Purkinje cell (primary cell): Measurements from ENCODE around the gene ATAD3A. TPM values are rescaled to one million over a fixed set of nuclear protein-coding genes. Genes with fewer than 3 reads are reported as not detected.

Source experiments
- polyA plus RNA-seq: library from polyadenylated mRNA; unstranded; fragments of >200 nt; fragmentation: Nextera tagmentation; gene quantifications from 2 replicates; pipeline ENCODE4 v1.2.1, GENCODE V29; 2014

The ATAD3A gene
- 0.10 and 0.27 TPM in 2 replicates for polyA plus RNA-seq

GRCh38 chr1:1511533-1512285 lies at the start of gene ATAD3A:
Gene ATAD3A, plus strand, starts transcription at chr1:1512162. Its CDS starts 107 bp downstream, at chr1:1512269.

GRCh38 chr1:1471389-1472052 lies 40.4 kb upstream of the ATAD3A start, which contains the start of gene ATAD3B:
Gene ATAD3B, plus strand, starts transcription at chr1:1471765. Its CDS starts 120 bp downstream, at chr1:1471885.

GRCh38 chr1:1540090-1540817 lies 28.3 kb downstream of the ATAD3A start, which contains the start of gene TMEM240:
Gene TMEM240, minus strand, starts transcription at chr1:1540624. Its CDS starts 278 bp downstream, at chr1:1540346.

GRCh38 chr1:1574721-1575537 lies 63.0 kb downstream of the ATAD3A start, which contains the start of gene SSU72:
Gene SSU72, minus strand, starts transcription at chr1:1574863. Its CDS starts 306 bp downstream, at chr1:1574557.

Other genes with a start within 250 kb of the ATAD3A start
- gene UBE2J2, start 238.3 kb upstream of the ATAD3A start, polyA plus RNA-seq, result 0.87 and 3.4 TPM in 2 replicates
- not detected in 2 replicates for gene SCNN1D, start 231.7 kb upstream of the ATAD3A start, polyA plus RNA-seq
- gene ACAP3, start 204.2 kb upstream of the ATAD3A start, polyA plus RNA-seq, result 0.91 and 4.7 TPM in 2 replicates
- gene PUSL1, start 203.6 kb upstream of the ATAD3A start, polyA plus RNA-seq, result 0.26 and 2.6 TPM in 2 replicates
- 13.9 and 14.6 TPM in 2 replicates for gene INTS11, start 187.5 kb upstream of the ATAD3A start, polyA plus RNA-seq
- 0.21 and 0.26 TPM in 2 replicates for gene CPTP, start 187.4 kb upstream of the ATAD3A start, polyA plus RNA-seq
- not detected in 2 replicates for gene TAS1R3, start 180.9 kb upstream of the ATAD3A start, polyA plus RNA-seq
- gene DVL1, start 162.7 kb upstream of the ATAD3A start, polyA plus RNA-seq, result 0.86 and 1.1 TPM in 2 replicates
- 0.63 and 3.6 TPM in 2 replicates for gene MXRA8, start 153.6 kb upstream of the ATAD3A start, polyA plus RNA-seq
- gene AURKAIP1, start 137.0 kb upstream of the ATAD3A start, polyA plus RNA-seq, result 29.6 and 36.4 TPM in 2 replicates
- 22.1 and 24.2 TPM in 2 replicates for gene CCNL2, start 112.8 kb upstream of the ATAD3A start, polyA plus RNA-seq
- 252 and 299 TPM in 2 replicates for gene MRPL20, start 104.9 kb upstream of the ATAD3A start, polyA plus RNA-seq
- 0.24 TPM in 1 of 2 replicates, not detected in the other for gene ANKRD65, start 90.9 kb upstream of the ATAD3A start, polyA plus RNA-seq
- gene VWA1, start 76.5 kb upstream of the ATAD3A start, polyA plus RNA-seq, result 0.74 TPM in 1 of 2 replicates, not detected in the other
- 3.1 and 14.2 TPM in 2 replicates for gene ATAD3C, start 62.5 kb upstream of the ATAD3A start, polyA plus RNA-seq
- not detected in 2 replicates for gene ATAD3B, start 40.4 kb upstream of the ATAD3A start, polyA plus RNA-seq
- gene TMEM240, start 28.5 kb downstream of the ATAD3A start, polyA plus RNA-seq, result not detected in 2 replicates
- 86.2 and 86.3 TPM in 2 replicates for gene SSU72, start 62.7 kb downstream of the ATAD3A start, polyA plus RNA-seq
- 1.5 and 1.9 TPM in 2 replicates for gene FNDC10, start 88.0 kb downstream of the ATAD3A start, polyA plus RNA-seq
- gene MIB2, start 103.3 kb downstream of the ATAD3A start, polyA plus RNA-seq, result 1.2 and 1.9 TPM in 2 replicates
- gene MMP23B, start 120.0 kb downstream of the ATAD3A start, polyA plus RNA-seq, result not detected in 2 replicates
- 3.1 and 4.9 TPM in 2 replicates for gene CDK11B, start 146.8 kb downstream of the ATAD3A start, polyA plus RNA-seq
- 5.5 and 7.4 TPM in 2 replicates for gene SLC35E2B, start 180.6 kb downstream of the ATAD3A start, polyA plus RNA-seq
- 7.5 and 9.9 TPM in 2 replicates for gene CDK11A, start 212.2 kb downstream of the ATAD3A start, polyA plus RNA-seq